IMR-90 (cell line): ENCODE results near the gene RPH3AL. TPM values are rescaled to one million over a fixed set of nuclear protein-coding genes. Genes with fewer than 3 reads are reported as not detected.

Source experiments
- ATAC-seq: fragments of 200-7000 bp; cut with Tn5 transposase; 2 replicates; pipeline ENCODE4 v1.9.1; 2020; ENCODE audit warnings: low read depth, mild to moderate bottlenecking, moderate library complexity
- BruUV-seq: library from RNA; stranded (reverse); fragments of 400-500 nt; replicated peaks from 2 replicates; lab custom pipeline; 2021; lab: Mats Ljungman, UMichigan
- CTCF ChIA-PET: fragments of 300-600 bp; formaldehyde crosslinking; extraction: SDS; loops from one replicate; lab custom pipeline; 2021; ENCODE audit warnings: antibody characterized with exemption; lab: Yijun Ruan, JAX
- POLR2A ChIA-PET: fragments of 300-600 bp; sonication (Branson Sonifier 250); formaldehyde crosslinking; loops from one replicate; lab custom pipeline; 2022; ENCODE audit warnings: antibody characterized with exemption; ENCODE audit not compliant: unreplicated experiment; lab: Charles Lee
- DNase-seq: peaks from one replicate; pipeline ENCODE4 v3.0.0; 2013
- H2AFZ ChIP-seq: replicated peaks from 2 replicates; pipeline ENCODE3; 2013; ENCODE audit warnings: low read length, mild to moderate bottlenecking; ENCODE audit not compliant: poor library complexity
- H2AK5ac ChIP-seq: 2 replicates; pipeline ENCODE4 v1.6.1; 2013; ENCODE audit warnings: low read depth, low read length, inconsistent platforms
- H2AK9ac ChIP-seq: replicated peaks from 2 replicates; pipeline ENCODE3; 2013; ENCODE audit warnings: mild to moderate bottlenecking, low read depth, low read length, moderate library complexity; ENCODE audit not compliant: poor library complexity
- H2BK120ac ChIP-seq: 2 replicates; pipeline ENCODE4 v1.6.1; 2013; ENCODE audit warnings: low read depth, low read length, inconsistent platforms
- H2BK15ac ChIP-seq: 3 replicates; pipeline ENCODE4 v1.6.1; 2013; ENCODE audit warnings: low read depth, low read length, inconsistent platforms
- H2BK20ac ChIP-seq: 2 replicates; pipeline ENCODE4 v1.6.1; 2013; ENCODE audit warnings: low read depth, mild to moderate bottlenecking, inconsistent platforms, low read length, moderate library complexity
- H2BK5ac ChIP-seq: 2 replicates; pipeline ENCODE4 v1.6.1; 2013; ENCODE audit warnings: mild to moderate bottlenecking, low read depth, low read length, inconsistent platforms; ENCODE audit not compliant: poor library complexity, severe bottlenecking
- H3K14ac ChIP-seq: replicated peaks from 2 replicates; pipeline ENCODE4 v1.6.1; 2013; ENCODE audit warnings: low read depth, low read length, inconsistent platforms
- H3K18ac ChIP-seq: 2 replicates; pipeline ENCODE4 v1.6.1; 2013; ENCODE audit warnings: low read depth, low read length, control low read depth
- H3K23ac ChIP-seq: 2 replicates; pipeline ENCODE4 v1.6.1; 2013; ENCODE audit warnings: low read depth, low read length, inconsistent platforms
- H3K27ac ChIP-seq: 2 replicates; pipeline ENCODE4 v1.5.1; 2013; ENCODE audit warnings: mild to moderate bottlenecking, control low read depth, low read length; ENCODE audit not compliant: insufficient read depth
- H3K27me3 ChIP-seq: 2 replicates; pipeline ENCODE4 v1.6.1; 2013; ENCODE audit warnings: low read length; ENCODE audit not compliant: control insufficient read depth, insufficient read depth
- H3K36me3 ChIP-seq: 2 replicates; pipeline ENCODE4 v1.6.1; 2013; ENCODE audit warnings: low read length, mixed read lengths; ENCODE audit not compliant: control insufficient read depth, insufficient read depth
- H3K4ac ChIP-seq: 2 replicates; pipeline ENCODE4 v1.6.1; 2013; ENCODE audit warnings: low read depth, low read length, inconsistent platforms
- H3K4me1 ChIP-seq: 2 replicates; pipeline ENCODE4 v1.6.1; 2013; ENCODE audit warnings: low read length, mixed read lengths; ENCODE audit not compliant: control insufficient read depth, insufficient read depth
- H3K4me2 ChIP-seq: 2 replicates; pipeline ENCODE4 v1.6.1; 2013; ENCODE audit warnings: low read depth, mild to moderate bottlenecking, control low read depth, low read length, moderate library complexity
- H3K4me3 ChIP-seq: 2 replicates; pipeline ENCODE4 v1.5.1; 2013; ENCODE audit warnings: low read depth, mild to moderate bottlenecking, control low read depth, low read length, moderate library complexity; ENCODE audit not compliant: insufficient read depth
- H3K56ac ChIP-seq: 2 replicates; pipeline ENCODE4 v1.6.1; 2013; ENCODE audit warnings: low read length, inconsistent platforms; ENCODE audit not compliant: insufficient read depth; ENCODE audit errors: extremely low read depth
- H3K79me1 ChIP-seq, 2 experiments: 2 replicates each; pipeline ENCODE4 v1.6.1; 2013; ENCODE audit warnings: low read length in 2 of 2, inconsistent platforms in 1 of 2, low read depth in 1 of 2
- H3K9ac ChIP-seq: 2 replicates; pipeline ENCODE4 v1.6.1; 2013; ENCODE audit warnings: low read depth, low read length, control low read depth
- H3K9me1 ChIP-seq: 2 replicates; pipeline ENCODE4 v1.6.1; 2013; ENCODE audit warnings: low read length, inconsistent platforms; ENCODE audit not compliant: insufficient read depth
- H3K9me3 ChIP-seq: 2 replicates; pipeline ENCODE4 v1.6.1; 2013; ENCODE audit warnings: low read length; ENCODE audit not compliant: control insufficient read depth, insufficient read depth
- H4K20me1 ChIP-seq: 2 replicates; pipeline ENCODE4 v1.6.1; 2013; ENCODE audit warnings: low read length, inconsistent platforms; ENCODE audit not compliant: insufficient read depth
- H4K5ac ChIP-seq: 2 replicates; pipeline ENCODE4 v1.6.1; 2013; ENCODE audit warnings: mild to moderate bottlenecking, low read depth, low read length, control low read depth
- H4K8ac ChIP-seq, 2 experiments: 2 replicates each; pipeline ENCODE4 v1.6.1; 2013; ENCODE audit warnings: low read depth in 2 of 2, low read length in 2 of 2, control low read depth in 1 of 2, inconsistent platforms in 1 of 2
- H4K91ac ChIP-seq: 2 replicates; pipeline ENCODE4 v1.6.1; 2013; ENCODE audit warnings: low read depth, low read length, inconsistent platforms; ENCODE audit not compliant: insufficient read depth
- BHLHE40 ChIP-seq: fragments of 150-350 bp; IDR thresholded peaks from 2 replicates; pipeline ENCODE4 v1.6.1; 2016; ENCODE audit warnings: mild to moderate bottlenecking, low read depth, low read length
- CEBPB ChIP-seq: IDR thresholded peaks from 2 replicates; pipeline ENCODE4 v1.6.1; 2012; ENCODE audit warnings: low read depth, low read length, improper control_type of control experiment
- CHD1 ChIP-seq: IDR thresholded peaks from 2 replicates; pipeline ENCODE4 v1.6.1; 2012; ENCODE audit warnings: low read depth, low read length, improper control_type of control experiment
- ELK1 ChIP-seq: fragments of 150-350 bp; IDR thresholded peaks from 2 replicates; pipeline ENCODE4 v1.6.1; 2016; ENCODE audit warnings: low read depth, mild to moderate bottlenecking, low read length, moderate library complexity, borderline replicate concordance
- FOS ChIP-seq: fragments of 150-350 bp; IDR thresholded peaks from 2 replicates; pipeline ENCODE4 v1.6.1; 2016; ENCODE audit warnings: low read depth, low read length
- MAFK ChIP-seq: IDR thresholded peaks from 2 replicates; pipeline ENCODE4 v1.6.1; 2012; ENCODE audit warnings: low read depth, low read length, improper control_type of control experiment
- MAZ ChIP-seq: IDR thresholded peaks from 2 replicates; pipeline ENCODE4 v1.6.1; 2012; ENCODE audit warnings: low read depth, mild to moderate bottlenecking, low read length, improper control_type of control experiment, moderate library complexity, borderline replicate concordance
- MXI1 ChIP-seq: IDR thresholded peaks from 2 replicates; pipeline ENCODE4 v1.6.1; 2012; ENCODE audit warnings: low read depth, mild to moderate bottlenecking, low read length, moderate library complexity, borderline replicate concordance
- NFE2L2 ChIP-seq: fragments of 150-350 bp; IDR thresholded peaks from 2 replicates; pipeline ENCODE4 v1.6.1; 2016; ENCODE audit warnings: low read depth, mild to moderate bottlenecking, low read length
- POLR2A ChIP-seq: IDR thresholded peaks from 2 replicates; pipeline ENCODE4 v1.6.1; 2012; ENCODE audit warnings: mild to moderate bottlenecking, low read depth, low read length
- RAD21 ChIP-seq: IDR thresholded peaks from 2 replicates; pipeline ENCODE4 v1.6.1; 2012; ENCODE audit warnings: low read length, improper control_type of control experiment
- RCOR1 ChIP-seq: IDR thresholded peaks from 2 replicates; pipeline ENCODE4 v1.6.1; 2012; ENCODE audit warnings: mild to moderate bottlenecking, low read length, improper control_type of control experiment; ENCODE audit not compliant: insufficient replicate concordance
- RFX5 ChIP-seq: IDR thresholded peaks from 2 replicates; pipeline ENCODE4 v1.8.0; 2012; ENCODE audit warnings: low read depth, mild to moderate bottlenecking, low read length, moderate library complexity
- SMC3 ChIP-seq: fragments of 150-350 bp; IDR thresholded peaks from 2 replicates; pipeline ENCODE4 v1.6.1; 2016; ENCODE audit warnings: low read depth, mild to moderate bottlenecking, antibody characterized with exemption, low read length, moderate library complexity
- WGBS, 2 experiments: methylation state at CpG; one replicate each; pipeline versions ENCODE4 v1.1.5 to v1.1.7; 2013; ENCODE audit warnings: missing lambda C conversion rate in 2 of 2; ENCODE audit not compliant: insufficient read length in 1 of 2; ENCODE audit errors: extremely low coverage in 2 of 2; 5-methylcytosine and 5-hydroxymethylcytosine counted together
- dilution Hi-C: fragments of 300-500 bp; cut with HindIII; formaldehyde crosslinking; loops from one replicate; pipeline ENCODE4 v1.14.3; 2018; ENCODE audit warnings: low sequenced_read_pairs; ENCODE audit not compliant: unreplicated experiment
- in situ Hi-C: fragments of 300-500 bp; cut with MboI; formaldehyde crosslinking; loops from 3 replicates; pipeline ENCODE4 v1.14.3; 2019; ENCODE audit warnings: low sequenced_read_pairs, inconsistent platforms, mixed read lengths
- intact Hi-C: fragments of 100-400 bp; cut with micrococcal nuclease; formaldehyde crosslinking; loops from 2 replicates; pipeline ENCODE4 v1.10.0; 2022
- polyA plus RNA-seq, 3 experiments: library from polyadenylated mRNA; depleted of rRNA; stranded (reverse); fragments of >200 nt; gene quantifications; 2 replicates each; pipeline ENCODE4 v1.2.3, GENCODE V29; 2012; ENCODE audit warnings: low replicate concordance in 1 of 3
- total RNA-seq: library from RNA; depleted of rRNA; stranded (reverse); fragments of >200 nt; gene quantifications from 2 replicates; pipeline ENCODE4 v1.2.3, GENCODE V29; 2012
- TF ChIP-seq, protein P1 (sequence below): fragments of 150-350 bp; IDR thresholded peaks from 2 replicates; pipeline ENCODE4 v1.6.1; 2017; ENCODE audit warnings: mild to moderate bottlenecking, antibody characterized with exemption, low read length, low read depth
- TF ChIP-seq, protein P2 (sequence below): conservative IDR thresholded peaks from 2 replicates; pipeline ENCODE4 v1.5.1; 2012; ENCODE audit warnings: mild to moderate bottlenecking, low read depth, low read length, improper control_type of control experiment

Gene RPH3AL
- total and polyA plus RNA-seq, 2 of the 4 experiments (the other 2 are of a cell fraction), result 1.8 to 2.5 TPM

GRCh38 chr17:216625-217024, 136.0 kb downstream of the RPH3AL start:
- Histone ChIP-seq H2BK20ac (no peak overlapping the region), H4K8ac (no peak overlapping the region), H3K56ac (no peak overlapping the region), H3K27ac (no peak overlapping the region), H4K91ac (no peak overlapping the region), H2AK9ac (no peak overlapping the region), H3K27me3 (no peaks in the 10 kb centered on the region; the same call in 1 of the 2 replicates), H3K4me3 (no peak overlapping the region), H3K9me1 (no peaks in the 10 kb centered on the region), H4K5ac (no peak overlapping the region), H2AFZ (no peak overlapping the region), H3K18ac (no peak overlapping the region), H2AK5ac (no peak overlapping the region), H2BK15ac (no peak overlapping the region), H3K4me1 (no peaks in the 10 kb centered on the region), H3K79me1 (no peaks in the 10 kb centered on the region), H2BK120ac (no peak overlapping the region), H3K23ac (no peak overlapping the region), H3K4me2 (no peak overlapping the region), H3K36me3 (no peaks in the 10 kb centered on the region), H3K4ac (no peak overlapping the region), H4K20me1 (no peaks in the 10 kb centered on the region), H3K9me3 (no peaks in the 10 kb centered on the region), H3K9ac (no peak overlapping the region), H3K14ac (no peak overlapping the region), H2BK5ac (no peak overlapping the region)
- in situ Hi-C loops (no loop called here), dilution Hi-C loops (no loop called here), intact Hi-C loops (no loop called here)
- POLR2A ChIA-PET, result no interaction called here
- ATAC-seq (no peak), DNase-seq (no peak)
- BruUV-seq, result no TSS peak
- TF ChIP-seq SMC3 (no peak), FOS (no peak), RAD21 (no peak), CEBPB (no peak), POLR2A (no peak), NFE2L2 (no peak), MAZ (no peak), RCOR1 (no peak), BHLHE40 (no peak), CHD1 (no peak), MAFK (no peak), RFX5 (no peak), ELK1 (no peak), MXI1 (no peak)
- TF ChIP-seq, protein P1, sequence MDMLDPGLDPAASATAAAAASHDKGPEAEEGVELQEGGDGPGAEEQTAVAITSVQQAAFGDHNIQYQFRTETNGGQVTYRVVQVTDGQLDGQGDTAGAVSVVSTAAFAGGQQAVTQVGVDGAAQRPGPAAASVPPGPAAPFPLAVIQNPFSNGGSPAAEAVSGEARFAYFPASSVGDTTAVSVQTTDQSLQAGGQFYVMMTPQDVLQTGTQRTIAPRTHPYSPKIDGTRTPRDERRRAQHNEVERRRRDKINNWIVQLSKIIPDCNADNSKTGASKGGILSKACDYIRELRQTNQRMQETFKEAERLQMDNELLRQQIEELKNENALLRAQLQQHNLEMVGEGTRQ, result no peak
- TF ChIP-seq, protein P2, sequence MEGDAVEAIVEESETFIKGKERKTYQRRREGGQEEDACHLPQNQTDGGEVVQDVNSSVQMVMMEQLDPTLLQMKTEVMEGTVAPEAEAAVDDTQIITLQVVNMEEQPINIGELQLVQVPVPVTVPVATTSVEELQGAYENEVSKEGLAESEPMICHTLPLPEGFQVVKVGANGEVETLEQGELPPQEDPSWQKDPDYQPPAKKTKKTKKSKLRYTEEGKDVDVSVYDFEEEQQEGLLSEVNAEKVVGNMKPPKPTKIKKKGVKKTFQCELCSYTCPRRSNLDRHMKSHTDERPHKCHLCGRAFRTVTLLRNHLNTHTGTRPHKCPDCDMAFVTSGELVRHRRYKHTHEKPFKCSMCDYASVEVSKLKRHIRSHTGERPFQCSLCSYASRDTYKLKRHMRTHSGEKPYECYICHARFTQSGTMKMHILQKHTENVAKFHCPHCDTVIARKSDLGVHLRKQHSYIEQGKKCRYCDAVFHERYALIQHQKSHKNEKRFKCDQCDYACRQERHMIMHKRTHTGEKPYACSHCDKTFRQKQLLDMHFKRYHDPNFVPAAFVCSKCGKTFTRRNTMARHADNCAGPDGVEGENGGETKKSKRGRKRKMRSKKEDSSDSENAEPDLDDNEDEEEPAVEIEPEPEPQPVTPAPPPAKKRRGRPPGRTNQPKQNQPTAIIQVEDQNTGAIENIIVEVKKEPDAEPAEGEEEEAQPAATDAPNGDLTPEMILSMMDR, result no peak
- CTCF ChIA-PET, result no interaction called here
- WGBS, 2 experiments, result no CpG with 5 or more reads among the region's 2 CpGs
